Mucosa of descending colon (tissue), 3 donors: ENCODE measurements around the gene ST7L. TPM values are rescaled to one million over a fixed set of nuclear protein-coding genes. Genes with fewer than 3 reads are reported as not detected.

Experiments
- ATAC-seq: fragments of 200-7000 bp; cut with Tn5 transposase; one replicate; pipeline ENCODE4 v1.9.1; 2020; ENCODE audit warnings: mild to moderate bottlenecking, moderate library complexity
- DNase-seq, 3 donors: peaks; one replicate each; pipeline ENCODE4 v3.0.0-alpha.2; 2020
- H3K36me3 ChIP-seq: fragments of 200-600 bp; one replicate; pipeline ENCODE4 v1.8.0; 2021; ENCODE audit warnings: low read depth, mild to moderate bottlenecking
- H3K4me1 ChIP-seq: fragments of 200-600 bp; one replicate; pipeline ENCODE4 v1.8.0; 2021; ENCODE audit warnings: low read depth, mild to moderate bottlenecking
- H3K4me3 ChIP-seq: fragments of 200-600 bp; one replicate; pipeline ENCODE4 v1.8.0; 2021; ENCODE audit warnings: mild to moderate bottlenecking
- H3K9me3 ChIP-seq: fragments of 200-600 bp; one replicate; pipeline ENCODE4 v1.8.0; 2021; ENCODE audit warnings: mild to moderate bottlenecking
- CTCF ChIP-seq: fragments of 200-600 bp; IDR thresholded peaks from one replicate; pipeline ENCODE4 v1.8.0; 2022; ENCODE audit warnings: antibody characterized with exemption, mild to moderate bottlenecking
- intact Hi-C, 2 donors: fragments of 100-400 bp; cut with DNase I in 1 of 2; cut with micrococcal nuclease in 1 of 2; formaldehyde crosslinking; loops; one replicate each; pipeline versions ENCODE4 v1.11.0 to v1.11.1; 2022; cut with DNase I, micrococcal nuclease
- total RNA-seq, 3 donors: library from RNA; stranded (reverse); fragmentation: NEBNext Ultra II Directional in 2 of 3; extraction: Animal tissue kit (Norgen Biotek cat#: 25700) in 2 of 3; gene quantifications; one replicate each; pipeline versions ENCODE4 v1.2.1 to v1.2.4, GENCODE V29; 2021 to 2023
- donor health status: DM: no; HTN: no; CAD: no; lungs with moderate emphysema.
- donor health status: DM: no; HTN: no; CAD: no.
- donor health status: DM: no; HTN: yes; CAD: no.

The ST7L gene
- total RNA-seq, 3 donors from 2014 or later = 15.9 to 21.2 (median 21.1) TPM

DNA sequence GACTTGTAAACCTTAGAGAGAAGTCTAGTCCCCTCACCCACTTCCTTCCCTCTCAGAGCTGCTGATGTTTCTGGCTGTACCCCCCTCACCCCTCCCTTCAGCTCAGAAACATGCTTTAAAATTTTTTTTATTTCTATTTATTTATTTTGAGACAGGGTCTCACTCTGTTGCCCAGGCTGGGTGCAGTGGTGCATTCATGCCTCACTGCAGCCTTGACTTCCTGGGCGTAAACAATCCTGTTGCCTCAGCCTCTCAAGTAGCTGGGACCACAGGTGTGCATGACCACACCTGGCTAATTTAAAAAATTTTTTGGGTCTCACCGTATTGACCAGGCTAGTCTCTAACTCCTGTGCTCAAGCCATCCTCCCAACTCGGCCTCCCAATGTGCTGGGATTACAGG, 113.1 kb downstream of the ST7L start:
- no peak overlapping the region for H3K4me3 ChIP-seq
- DNase-seq = no peak
- H3K36me3 ChIP-seq = no peaks in the 10 kb centered on the region
- H3K9me3 ChIP-seq = no peaks in the 10 kb centered on the region
- no peak for ATAC-seq
- H3K4me1 ChIP-seq = peaks cover 5% of the 10 kb centered on the region
- intact Hi-C loops = loop anchor here in 1 of 2 donors (10.0 kb wide), 1 partner anchor 109 kb away; the partner anchor contains the start of genes CAPZA1 and ST7L
- no peak for TF ChIP-seq CTCF

DNA sequence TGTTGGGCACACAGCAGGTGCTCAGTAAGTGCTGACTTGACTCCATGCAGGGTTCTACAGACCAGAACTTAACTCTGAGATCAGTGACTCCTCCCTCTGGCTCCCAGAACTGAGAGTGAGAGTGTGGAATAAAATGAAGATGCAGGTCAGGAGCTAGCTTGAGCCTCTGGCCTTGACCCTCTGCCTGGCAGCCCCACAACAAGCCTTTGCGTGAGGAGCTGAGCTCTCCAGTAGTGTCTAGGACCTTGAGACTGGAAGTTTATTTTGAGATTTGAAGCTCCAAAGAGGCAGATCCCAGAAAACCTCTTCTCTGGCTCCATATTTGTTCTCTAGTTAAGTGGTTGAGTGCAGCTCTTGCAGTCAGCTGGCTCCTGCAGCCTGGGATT, 113.5 kb downstream of the ST7L start:
- intact Hi-C loops = loop anchor here in 1 of 2 donors (10.0 kb wide), 1 partner anchor 109 kb away; the partner anchor contains the start of genes CAPZA1 and ST7L
- no peak for TF ChIP-seq CTCF
- DNase-seq = no peak

DNA sequence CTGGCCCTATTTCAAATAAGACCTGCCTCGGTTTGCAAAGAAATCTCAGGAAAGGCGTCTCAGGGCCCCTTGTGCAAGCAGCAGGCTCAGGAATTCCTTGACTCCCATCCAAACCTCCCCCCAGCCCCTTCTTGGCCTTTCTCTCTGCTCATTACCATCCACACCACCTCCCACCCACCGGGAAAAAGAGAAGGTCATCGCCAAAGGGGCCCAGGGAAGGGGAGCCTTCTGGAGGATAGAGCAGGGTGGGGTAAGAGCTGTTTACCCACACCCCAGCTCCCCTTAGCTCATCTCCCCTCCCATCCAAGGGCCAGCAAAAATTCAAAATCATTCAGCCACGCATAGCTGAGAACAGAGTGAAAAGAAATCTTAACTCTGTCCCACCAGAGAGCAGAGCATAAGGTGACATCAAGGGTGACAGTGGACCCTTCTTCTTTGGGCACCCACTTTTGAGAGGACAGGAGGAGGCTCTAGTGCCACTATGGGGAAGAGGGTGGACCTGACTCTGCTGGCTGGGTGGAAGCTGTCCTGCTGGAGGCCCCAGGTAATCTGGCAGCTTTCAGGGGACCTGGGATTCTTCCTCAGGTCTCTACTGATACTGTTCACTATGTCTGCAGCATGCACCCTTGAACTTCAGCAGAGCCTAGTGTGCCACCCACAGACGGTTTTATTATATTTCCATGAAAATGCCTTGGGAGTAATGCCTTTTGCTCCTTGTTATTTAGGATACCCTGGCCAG, 114.1 kb downstream of the ST7L start:
- intact Hi-C loops = loop anchor here in 1 of 2 donors (10.0 kb wide), 1 partner anchor 110 kb away; the partner anchor contains the start of genes CAPZA1 and ST7L
- no peak overlapping the region for H3K4me3 ChIP-seq
- no peak for TF ChIP-seq CTCF
- ATAC-seq = no peak
- H3K4me1 ChIP-seq = peaks cover 5% of the 10 kb centered on the region
- no peak for DNase-seq
- H3K9me3 ChIP-seq = no peaks in the 10 kb centered on the region
- H3K36me3 ChIP-seq = no peaks in the 10 kb centered on the region

More for the DNA sequence above, 113.5 kb downstream of the ST7L start:
- no peaks in the 10 kb centered on the region for H3K36me3 ChIP-seq
- peaks cover 5% of the 10 kb centered on the region for H3K4me1 ChIP-seq
- no peaks in the 10 kb centered on the region for H3K9me3 ChIP-seq
- no peak overlapping the region for H3K4me3 ChIP-seq
- ATAC-seq = no peak

DNA sequence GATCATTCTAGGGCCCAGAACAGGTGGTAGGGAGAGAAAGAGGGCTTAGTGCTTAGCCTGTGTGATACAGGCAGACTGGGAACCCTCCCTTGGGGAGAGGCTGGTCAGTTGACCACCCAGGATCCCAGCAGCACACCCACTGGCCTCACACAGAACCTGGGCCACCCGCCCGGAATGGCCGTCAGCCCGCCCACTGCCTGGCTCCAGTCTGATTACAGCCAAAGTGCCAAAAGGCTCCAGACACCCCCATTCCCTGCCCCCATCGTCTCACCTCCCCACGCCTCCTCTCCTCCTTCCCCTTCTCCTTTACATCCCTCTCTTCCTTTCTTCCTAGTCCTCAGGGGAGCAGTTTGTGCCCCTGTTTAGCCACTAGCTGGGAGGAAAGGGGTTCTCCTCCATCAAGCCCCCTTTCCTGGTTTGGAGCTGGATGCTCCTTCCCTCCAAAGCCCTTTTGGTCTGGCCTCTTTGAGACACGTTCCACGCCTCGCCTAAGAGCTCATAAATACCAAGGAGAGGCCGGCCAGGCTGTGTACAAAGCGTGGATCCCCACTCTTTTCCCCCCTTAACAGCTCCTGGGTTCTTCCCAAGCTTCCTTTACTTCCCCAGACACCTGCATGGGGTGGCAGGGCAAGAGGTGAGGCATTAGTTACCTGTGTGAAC, 114.8 kb downstream of the ST7L start:
- peaks cover 5% of the 10 kb centered on the region for H3K4me1 ChIP-seq
- ATAC-seq (no peak), DNase-seq (no peak)
- intact Hi-C loops = loop anchor here in 1 of 2 donors (10.0 kb wide), 1 partner anchor 111 kb away; the partner anchor contains the start of genes CAPZA1 and ST7L
- no peak overlapping the region for H3K4me3 ChIP-seq
- H3K36me3 ChIP-seq = no peaks in the 10 kb centered on the region
- no peak for TF ChIP-seq CTCF
- no peaks in the 10 kb centered on the region for H3K9me3 ChIP-seq

- DNase-seq (peak in 1 of 3 donors; percentile 36), ATAC-seq (peak; percentile 28)
- no peak for TF ChIP-seq CTCF
- no peaks in the 10 kb centered on the region for H3K36me3 ChIP-seq
- H3K9me3 ChIP-seq = no peaks in the 10 kb centered on the region
- H3K4me1 ChIP-seq = no peaks in the 10 kb centered on the region
- no peak overlapping the region for H3K4me3 ChIP-seq
- intact Hi-C loops = loop anchor here in 1 of 2 donors (10.0 kb wide), 1 partner anchor 112 kb away; the partner anchor contains the start of genes CAPZA1 and ST7L
Measured at GRCh38 chr1:112502826-112503225, 116.1 kb downstream of the ST7L start.
